ENCODE results near the gene RPS4Y2. TPM values are rescaled to one million over a fixed set of nuclear protein-coding genes. Genes with fewer than 3 reads are reported as not detected.

RPS4Y2 gene
- total and polyA plus RNA-seq, 2 of the 13 experiments (the other 11 are each of a cell fraction or from before 2014, with no cell fraction given), result not detected

DNA sequence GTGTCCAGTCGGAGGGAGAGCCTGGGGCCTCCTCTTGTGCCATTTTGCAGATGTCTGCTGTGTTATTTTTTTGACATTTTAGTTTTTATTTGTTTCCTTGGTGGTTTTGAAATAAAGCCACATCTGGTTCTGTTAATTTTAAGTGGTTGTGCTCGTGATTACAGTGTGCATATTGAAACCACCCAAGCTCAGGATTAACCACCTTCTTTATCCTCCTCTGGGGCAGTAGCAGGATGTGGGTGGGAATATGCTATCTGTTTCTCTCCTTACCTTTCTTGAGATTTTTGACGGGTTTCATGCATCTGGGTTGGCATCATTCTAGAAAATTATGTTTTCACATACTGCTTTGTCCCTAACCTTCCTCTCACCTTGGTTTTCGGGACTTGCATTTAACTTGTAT, 20.2 kb downstream of the RPS4Y2 start (continued):
- no peak for TF ChIP-seq ZNF329 (CRISPR knock-in tag; IDR thresholded peaks at IDR 0.05; ENCODE audit: low read depth)
- TF ChIP-seq, protein P1, sequence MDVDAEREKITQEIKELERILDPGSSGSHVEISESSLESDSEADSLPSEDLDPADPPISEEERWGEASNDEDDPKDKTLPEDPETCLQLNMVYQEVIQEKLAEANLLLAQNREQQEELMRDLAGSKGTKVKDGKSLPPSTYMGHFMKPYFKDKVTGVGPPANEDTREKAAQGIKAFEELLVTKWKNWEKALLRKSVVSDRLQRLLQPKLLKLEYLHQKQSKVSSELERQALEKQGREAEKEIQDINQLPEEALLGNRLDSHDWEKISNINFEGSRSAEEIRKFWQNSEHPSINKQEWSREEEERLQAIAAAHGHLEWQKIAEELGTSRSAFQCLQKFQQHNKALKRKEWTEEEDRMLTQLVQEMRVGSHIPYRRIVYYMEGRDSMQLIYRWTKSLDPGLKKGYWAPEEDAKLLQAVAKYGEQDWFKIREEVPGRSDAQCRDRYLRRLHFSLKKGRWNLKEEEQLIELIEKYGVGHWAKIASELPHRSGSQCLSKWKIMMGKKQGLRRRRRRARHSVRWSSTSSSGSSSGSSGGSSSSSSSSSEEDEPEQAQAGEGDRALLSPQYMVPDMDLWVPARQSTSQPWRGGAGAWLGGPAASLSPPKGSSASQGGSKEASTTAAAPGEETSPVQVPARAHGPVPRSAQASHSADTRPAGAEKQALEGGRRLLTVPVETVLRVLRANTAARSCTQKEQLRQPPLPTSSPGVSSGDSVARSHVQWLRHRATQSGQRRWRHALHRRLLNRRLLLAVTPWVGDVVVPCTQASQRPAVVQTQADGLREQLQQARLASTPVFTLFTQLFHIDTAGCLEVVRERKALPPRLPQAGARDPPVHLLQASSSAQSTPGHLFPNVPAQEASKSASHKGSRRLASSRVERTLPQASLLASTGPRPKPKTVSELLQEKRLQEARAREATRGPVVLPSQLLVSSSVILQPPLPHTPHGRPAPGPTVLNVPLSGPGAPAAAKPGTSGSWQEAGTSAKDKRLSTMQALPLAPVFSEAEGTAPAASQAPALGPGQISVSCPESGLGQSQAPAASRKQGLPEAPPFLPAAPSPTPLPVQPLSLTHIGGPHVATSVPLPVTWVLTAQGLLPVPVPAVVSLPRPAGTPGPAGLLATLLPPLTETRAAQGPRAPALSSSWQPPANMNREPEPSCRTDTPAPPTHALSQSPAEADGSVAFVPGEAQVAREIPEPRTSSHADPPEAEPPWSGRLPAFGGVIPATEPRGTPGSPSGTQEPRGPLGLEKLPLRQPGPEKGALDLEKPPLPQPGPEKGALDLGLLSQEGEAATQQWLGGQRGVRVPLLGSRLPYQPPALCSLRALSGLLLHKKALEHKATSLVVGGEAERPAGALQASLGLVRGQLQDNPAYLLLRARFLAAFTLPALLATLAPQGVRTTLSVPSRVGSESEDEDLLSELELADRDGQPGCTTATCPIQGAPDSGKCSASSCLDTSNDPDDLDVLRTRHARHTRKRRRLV (CRISPR knock-in tag; IDR thresholded peaks at IDR 0.05), result no peak

DNA sequence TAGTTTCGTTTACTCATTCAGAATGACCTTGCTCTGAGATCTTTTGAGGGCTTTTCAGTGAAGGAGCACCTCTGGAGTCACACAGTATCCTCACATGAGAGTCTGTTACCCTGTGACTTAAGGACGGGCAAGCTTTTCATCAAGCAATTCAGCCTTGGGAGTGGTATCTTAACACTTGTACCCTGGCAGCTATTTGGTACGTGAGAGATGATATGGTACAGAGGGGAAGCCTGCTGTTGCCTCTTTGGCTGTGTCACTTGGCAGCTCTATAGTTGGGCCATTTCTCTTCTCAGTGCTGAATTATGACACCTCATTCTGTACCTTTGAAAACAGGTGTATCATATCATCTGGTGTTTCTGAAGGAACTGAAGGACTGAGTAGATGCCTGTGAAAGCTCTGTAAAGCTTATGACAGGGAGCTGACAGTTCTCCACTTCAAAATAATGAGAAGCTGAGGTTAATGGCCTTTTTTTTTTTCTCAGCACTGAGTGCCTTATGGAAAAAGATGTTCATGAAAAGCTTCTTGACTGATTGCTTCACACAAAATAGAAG, 24.3 kb downstream of the RPS4Y2 start:
- WGBS (ENCODE audit: low lambda C conversion rate), result 0% methylated on average over 1 of the region's 3 CpGs
- no peak for TF ChIP-seq ATRX (CRISPR knock-in tag; IDR thresholded peaks at IDR 0.05; ENCODE audit: borderline replicate concordance)
- no peak for TF ChIP-seq ZNF326 (CRISPR knock-in tag; IDR thresholded peaks at IDR 0.05; ENCODE audit: borderline replicate concordance)
- TF ChIP-seq ZNF749 (CRISPR knock-in tag; IDR thresholded peaks at IDR 0.05; ENCODE audit: borderline replicate concordance), result no peak
- no peak for TF ChIP-seq ZNF552 (CRISPR knock-in tag; IDR thresholded peaks at IDR 0.05; ENCODE audit: borderline replicate concordance)
- TF ChIP-seq, protein P2, sequence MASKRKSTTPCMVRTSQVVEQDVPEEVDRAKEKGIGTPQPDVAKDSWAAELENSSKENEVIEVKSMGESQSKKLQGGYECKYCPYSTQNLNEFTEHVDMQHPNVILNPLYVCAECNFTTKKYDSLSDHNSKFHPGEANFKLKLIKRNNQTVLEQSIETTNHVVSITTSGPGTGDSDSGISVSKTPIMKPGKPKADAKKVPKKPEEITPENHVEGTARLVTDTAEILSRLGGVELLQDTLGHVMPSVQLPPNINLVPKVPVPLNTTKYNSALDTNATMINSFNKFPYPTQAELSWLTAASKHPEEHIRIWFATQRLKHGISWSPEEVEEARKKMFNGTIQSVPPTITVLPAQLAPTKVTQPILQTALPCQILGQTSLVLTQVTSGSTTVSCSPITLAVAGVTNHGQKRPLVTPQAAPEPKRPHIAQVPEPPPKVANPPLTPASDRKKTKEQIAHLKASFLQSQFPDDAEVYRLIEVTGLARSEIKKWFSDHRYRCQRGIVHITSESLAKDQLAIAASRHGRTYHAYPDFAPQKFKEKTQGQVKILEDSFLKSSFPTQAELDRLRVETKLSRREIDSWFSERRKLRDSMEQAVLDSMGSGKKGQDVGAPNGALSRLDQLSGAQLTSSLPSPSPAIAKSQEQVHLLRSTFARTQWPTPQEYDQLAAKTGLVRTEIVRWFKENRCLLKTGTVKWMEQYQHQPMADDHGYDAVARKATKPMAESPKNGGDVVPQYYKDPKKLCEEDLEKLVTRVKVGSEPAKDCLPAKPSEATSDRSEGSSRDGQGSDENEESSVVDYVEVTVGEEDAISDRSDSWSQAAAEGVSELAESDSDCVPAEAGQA (IDR thresholded peaks at IDR 0.05; ENCODE audit: low read depth), result no peak
- TF ChIP-seq, protein P2 (CRISPR knock-in tag; IDR thresholded peaks at IDR 0.05; ENCODE audit: borderline replicate concordance), result no peak
- TF ChIP-seq ZNF660 (CRISPR knock-in tag; IDR thresholded peaks at IDR 0.05; ENCODE audit: borderline replicate concordance, low read depth), result no peak
- TF ChIP-seq, protein P3, sequence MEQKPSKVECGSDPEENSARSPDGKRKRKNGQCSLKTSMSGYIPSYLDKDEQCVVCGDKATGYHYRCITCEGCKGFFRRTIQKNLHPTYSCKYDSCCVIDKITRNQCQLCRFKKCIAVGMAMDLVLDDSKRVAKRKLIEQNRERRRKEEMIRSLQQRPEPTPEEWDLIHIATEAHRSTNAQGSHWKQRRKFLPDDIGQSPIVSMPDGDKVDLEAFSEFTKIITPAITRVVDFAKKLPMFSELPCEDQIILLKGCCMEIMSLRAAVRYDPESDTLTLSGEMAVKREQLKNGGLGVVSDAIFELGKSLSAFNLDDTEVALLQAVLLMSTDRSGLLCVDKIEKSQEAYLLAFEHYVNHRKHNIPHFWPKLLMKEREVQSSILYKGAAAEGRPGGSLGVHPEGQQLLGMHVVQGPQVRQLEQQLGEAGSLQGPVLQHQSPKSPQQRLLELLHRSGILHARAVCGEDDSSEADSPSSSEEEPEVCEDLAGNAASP (CRISPR knock-in tag; IDR thresholded peaks at IDR 0.05; ENCODE audit: borderline replicate concordance), result no peak

More for the DNA sequence above, 24.3 kb downstream of the RPS4Y2 start:
- intact Hi-C loops (cut with micrococcal nuclease; ENCODE audit: unreplicated experiment) (no loop called here), in situ Hi-C loops (cut with HindIII; ENCODE audit: extremely low pct_ligation_motif_present, low pct_unique_long_range_greater_than_20kb) (no loop called here)
- BruUV-seq (replicated peaks), result no TSS peak
- ChIA-PET POLR2A (no interaction called here), CTCF (ENCODE audit: low intra/inter-chr PET ratio, low total read pairs) (no interaction called here)
- Histone ChIP-seq H3K36me3 (replicated peaks in 1 of 2; ENCODE audit: control insufficient read depth in 1 of 2, insufficient read depth in 2 of 2, low read length in 2 of 2) (no peaks in the 10 kb centered on the region), H3K4me2 (ENCODE audit: low read depth, low read length) (no peak overlapping the region), H4K20me1 (ENCODE audit: insufficient read depth, low read length) (no peaks in the 10 kb centered on the region), H3K4me1 (ENCODE audit: insufficient read depth, low read length) (no peaks in the 10 kb centered on the region), H3K4me3 (replicated peaks in 1 of 3; ENCODE audit: insufficient read depth in 1 of 3, low read depth in 2 of 3, low read length in 3 of 3) (no peak overlapping the region), H3K9me3 (ENCODE audit: low read length) (no peaks in the 10 kb centered on the region), H3K27me3 (ENCODE audit: control insufficient read depth in 1 of 2, insufficient read depth in 2 of 2, low read length in 2 of 2) (no peaks in the 10 kb centered on the region), H3K27ac (ENCODE audit: extremely low read length, insufficient read depth, low read length) (no peak overlapping the region), H3K9ac (ENCODE audit: insufficient read depth, low read depth, low read length) (no peak overlapping the region), H3K79me2 (ENCODE audit: insufficient read depth, low read length) (no peaks in the 10 kb centered on the region), H2AFZ (ENCODE audit: low read length) (no peak overlapping the region)
- ATAC-seq (no peak), FAIRE-seq (no peak), DNase-seq (ENCODE audit: low spot score) (no peak)

Data from HepG2 (cell line).